GM18505 (cell line): ENCODE measurements around the gene CRTC2.
A peak's percentile ranks its signal among the peaks of the same experiment; 100 is the strongest.

Experiments used
- ATAC-seq: cut with Tn5 transposase; IDR thresholded peaks from one replicate; pipeline ENCODE4 v1.9.1; 2021; ENCODE audit not compliant: unreplicated experiment
- POLR2A ChIP-seq: IDR thresholded peaks from 4 replicates; pipeline ENCODE4 v1.6.1; 2011; ENCODE audit warnings: borderline replicate concordance; ENCODE audit not compliant: insufficient read depth, insufficient read length; ENCODE audit errors: extremely low read depth

The CRTC2 gene

DNA sequence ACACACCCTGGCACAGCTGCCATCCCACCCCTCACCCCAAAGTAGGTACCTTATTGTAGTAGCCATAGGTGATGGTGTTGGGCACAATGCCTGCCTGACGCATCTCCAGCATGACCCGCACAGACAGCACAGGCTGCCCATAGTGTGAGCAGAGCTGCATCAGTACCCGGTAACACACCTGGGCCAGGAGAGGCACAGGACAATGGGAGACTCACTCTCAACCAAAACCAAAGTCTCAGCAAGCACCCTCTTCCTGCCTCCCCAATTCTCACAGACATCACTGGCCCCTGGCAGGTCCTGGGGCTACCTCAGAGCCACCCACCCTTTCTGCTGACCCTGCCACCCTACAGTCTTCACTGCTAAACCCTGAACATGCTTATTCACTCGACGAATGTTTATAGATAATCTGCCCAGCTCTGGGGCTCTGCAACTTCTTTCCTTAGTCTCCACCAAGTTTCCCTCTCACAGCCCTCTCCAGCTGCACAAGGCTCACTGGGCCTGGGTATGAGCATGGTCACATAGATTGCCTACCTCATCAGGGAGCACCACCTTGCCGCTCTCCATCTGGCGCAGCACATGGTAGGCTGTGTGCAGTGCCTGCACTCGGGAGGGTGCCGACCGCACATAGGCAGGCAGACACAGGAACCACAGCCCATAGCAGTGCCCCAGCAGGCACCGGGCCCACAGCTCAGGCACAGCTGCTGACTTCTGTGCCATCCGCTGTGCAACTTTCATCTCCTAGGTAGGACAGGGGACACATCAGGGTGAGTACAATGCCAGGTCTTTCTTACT is 22.2 kb downstream of the CRTC2 start:
- no peak for TF ChIP-seq POLR2A
- ATAC-seq = no peak

- no peak for TF ChIP-seq POLR2A
- ATAC-seq = no peak
Measured at GRCh38 chr1:153934746-153935145, 23.7 kb downstream of the CRTC2 start.

- TF ChIP-seq POLR2A = no peak
- no peak for ATAC-seq
Measured at GRCh38 chr1:153933955-153934354, 24.5 kb downstream of the CRTC2 start.

DNA sequence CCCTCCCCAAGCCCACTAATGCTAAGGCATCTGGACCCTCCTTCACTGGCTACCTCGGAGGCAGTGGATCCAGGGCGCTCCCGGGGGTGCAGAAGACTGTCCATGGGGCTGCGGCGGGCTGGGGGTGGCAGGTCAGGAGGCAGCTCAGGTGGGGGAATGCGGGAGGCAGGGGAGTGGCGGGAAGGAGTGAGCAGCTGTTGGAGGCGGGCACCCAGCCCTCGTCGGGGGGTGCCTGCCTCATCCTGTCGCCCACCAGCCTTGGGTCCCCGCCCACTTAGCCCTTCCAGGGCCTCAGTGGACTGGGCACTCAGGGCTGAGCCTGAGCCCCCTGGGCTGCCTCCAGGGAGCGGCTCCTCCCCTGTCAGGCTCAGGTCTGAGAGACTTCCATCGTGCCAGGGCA is 25.0 kb downstream of the CRTC2 start:
- no peak for TF ChIP-seq POLR2A
- ATAC-seq = no peak

GRCh38 chr1:153932156-153933131 is 26.0 kb downstream of the CRTC2 start:
- no peak for TF ChIP-seq POLR2A
- ATAC-seq = no peak

- TF ChIP-seq POLR2A = no peak
- no peak for ATAC-seq
Measured at GRCh38 chr1:153929981-153930948, 28.1 kb downstream of the CRTC2 start.

DNA sequence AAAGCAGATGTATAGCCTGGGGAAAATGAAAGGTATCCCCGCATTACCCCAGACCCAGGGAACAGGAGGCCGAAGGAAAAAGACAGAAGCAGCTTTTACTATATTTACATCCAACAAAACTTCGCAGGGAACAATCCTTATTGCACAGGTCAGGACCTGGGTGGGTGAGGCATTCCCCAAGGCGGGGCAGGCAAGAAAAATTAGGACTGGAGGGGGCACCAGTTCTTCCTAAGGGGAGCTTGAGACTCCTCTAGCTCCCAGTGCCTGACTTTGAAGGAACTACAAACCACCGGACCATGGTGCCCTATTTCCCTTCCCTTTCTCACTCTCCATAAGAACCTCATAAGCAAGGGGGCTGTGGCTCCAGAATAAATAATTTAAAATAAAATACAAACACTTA is 29.0 kb downstream of the CRTC2 start:
- TF ChIP-seq POLR2A = no peak
- ATAC-seq = no peak

- no peak for TF ChIP-seq POLR2A
- no peak for ATAC-seq
Measured at GRCh38 chr1:153928791-153929341, 29.5 kb downstream of the CRTC2 start.

DNA sequence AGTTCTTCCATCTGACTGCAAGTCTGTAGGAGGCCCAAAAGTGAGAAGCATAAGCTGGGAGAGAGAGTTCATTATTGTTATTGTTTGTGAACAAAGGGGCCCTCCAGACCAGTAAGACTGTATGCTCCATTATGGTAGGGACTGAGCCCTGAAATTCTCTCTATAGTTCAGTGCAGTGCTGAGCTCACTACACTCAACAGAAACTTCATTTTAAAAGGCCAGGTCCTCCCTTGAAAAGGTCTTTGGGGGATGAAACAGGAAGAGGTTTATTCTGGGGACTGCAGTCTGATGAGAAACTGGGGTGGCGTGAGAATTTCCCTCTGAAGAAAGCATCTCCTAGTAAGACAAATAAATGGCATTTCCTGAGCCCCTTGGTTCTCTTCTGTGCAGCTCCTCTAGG is 30.2 kb downstream of the CRTC2 start:
- ATAC-seq = no peak
- TF ChIP-seq POLR2A = no peak

GRCh38 chr1:153926405-153926804 is 32.0 kb downstream of the CRTC2 start:
- no peak for TF ChIP-seq POLR2A
- no peak for ATAC-seq

GRCh38 chr1:153922972-153923925 is 35.2 kb downstream of the CRTC2 start, which contains the start of gene GATAD2B:
Gene GATAD2B (minus strand): TSS chr1:153922972. CDS start chr1:153828347, 94,625 bp downstream.
- peak; percentile 82 for TF ChIP-seq POLR2A
- ATAC-seq = peak; percentile 85
